GM15510 (cell line): ENCODE results near the gene CYBRD1.

Source experiments
- POLR2A ChIP-seq: IDR thresholded peaks from 3 replicates; pipeline ENCODE4 v1.6.1; 2011; ENCODE audit warnings: borderline replicate concordance; ENCODE audit not compliant: insufficient read length; ENCODE audit errors: extremely low read depth

The CYBRD1 gene

DNA sequence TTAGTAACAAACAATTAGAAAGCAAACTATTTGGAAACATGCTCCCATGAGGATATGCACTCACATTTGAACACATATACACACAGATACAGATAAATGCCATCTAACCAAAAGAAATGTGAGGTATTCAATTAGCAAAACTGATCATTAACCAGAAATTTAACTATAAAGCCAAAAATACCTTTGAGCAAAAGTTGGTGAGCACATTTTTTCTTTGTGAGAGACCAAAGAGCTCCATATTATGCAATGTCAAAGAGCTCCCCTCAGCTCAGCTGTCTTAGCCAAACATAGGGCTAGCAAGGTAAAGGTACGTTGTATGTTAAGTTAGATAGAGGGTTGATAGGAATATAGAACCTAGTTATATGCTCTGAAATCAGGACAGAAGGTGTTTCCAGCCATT is 43.8 kb downstream of the CYBRD1 start:
- TF ChIP-seq POLR2A = no peak

DNA sequence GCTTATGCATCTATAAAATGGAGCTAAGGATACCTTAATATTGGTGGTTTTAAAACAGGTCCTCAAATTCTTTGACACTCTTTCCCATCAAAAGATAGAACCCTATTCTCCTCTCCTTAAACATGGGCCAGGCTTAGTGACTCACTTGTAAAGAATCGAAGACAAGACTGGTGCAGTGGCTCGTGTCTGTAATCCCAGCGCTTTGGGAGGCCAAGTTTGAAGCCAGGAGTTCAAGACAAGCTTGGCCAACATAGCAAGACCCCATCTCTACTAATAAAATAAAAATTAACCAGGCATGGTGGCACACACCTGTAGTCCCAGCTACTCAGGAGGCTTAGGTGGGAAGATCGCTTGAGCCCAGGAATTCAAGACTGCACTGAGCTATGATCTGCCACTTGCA is 44.5 kb downstream of the CYBRD1 start:
- TF ChIP-seq POLR2A = no peak

DNA sequence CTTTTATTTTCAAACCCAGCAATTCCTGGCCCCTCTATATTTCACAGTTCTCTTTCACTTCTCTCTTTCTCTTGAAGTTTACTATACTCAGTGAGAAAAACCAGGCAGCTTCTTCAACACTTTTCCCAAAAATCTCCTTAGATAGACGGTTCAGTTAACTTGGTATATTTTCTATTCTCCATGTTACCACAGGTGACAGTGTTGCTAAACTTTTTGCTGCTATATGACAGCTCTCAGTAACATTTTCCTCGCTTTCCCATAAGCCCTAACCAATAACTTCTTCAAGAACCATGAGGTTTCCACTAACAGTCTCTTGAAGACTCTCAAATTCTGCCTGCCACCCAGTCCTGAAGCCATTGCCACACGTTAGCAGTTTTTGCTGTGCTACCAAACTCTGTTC is 45.8 kb downstream of the CYBRD1 start:
- no peak for TF ChIP-seq POLR2A

DNA sequence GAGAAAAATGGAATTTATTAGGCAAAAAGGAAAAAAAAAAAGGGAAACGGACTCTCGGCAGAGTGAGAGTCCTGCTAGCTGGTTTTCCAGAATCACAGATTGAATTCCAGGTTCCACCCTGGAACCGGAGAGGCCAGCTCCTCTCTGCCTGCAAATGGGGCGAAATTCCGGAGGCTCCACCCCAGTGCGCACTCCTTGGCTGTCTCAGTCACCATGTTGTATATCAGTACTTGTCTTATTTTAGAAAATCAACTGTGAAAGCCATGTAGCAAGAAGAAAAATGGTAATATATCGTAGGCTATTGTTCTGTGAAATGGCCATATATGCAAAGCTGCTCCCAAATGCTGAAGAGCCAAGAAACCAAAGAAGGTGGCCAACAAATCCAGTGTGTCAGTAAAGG is 49.4 kb downstream of the CYBRD1 start:
- no peak for TF ChIP-seq POLR2A

- no peak for TF ChIP-seq POLR2A
Observed at GRCh38 chr2:171574149-171574795, 52.0 kb downstream of the CYBRD1 start.

GRCh38 chr2:171575606-171576005 is 53.3 kb downstream of the CYBRD1 start:
- TF ChIP-seq POLR2A = no peak

DNA sequence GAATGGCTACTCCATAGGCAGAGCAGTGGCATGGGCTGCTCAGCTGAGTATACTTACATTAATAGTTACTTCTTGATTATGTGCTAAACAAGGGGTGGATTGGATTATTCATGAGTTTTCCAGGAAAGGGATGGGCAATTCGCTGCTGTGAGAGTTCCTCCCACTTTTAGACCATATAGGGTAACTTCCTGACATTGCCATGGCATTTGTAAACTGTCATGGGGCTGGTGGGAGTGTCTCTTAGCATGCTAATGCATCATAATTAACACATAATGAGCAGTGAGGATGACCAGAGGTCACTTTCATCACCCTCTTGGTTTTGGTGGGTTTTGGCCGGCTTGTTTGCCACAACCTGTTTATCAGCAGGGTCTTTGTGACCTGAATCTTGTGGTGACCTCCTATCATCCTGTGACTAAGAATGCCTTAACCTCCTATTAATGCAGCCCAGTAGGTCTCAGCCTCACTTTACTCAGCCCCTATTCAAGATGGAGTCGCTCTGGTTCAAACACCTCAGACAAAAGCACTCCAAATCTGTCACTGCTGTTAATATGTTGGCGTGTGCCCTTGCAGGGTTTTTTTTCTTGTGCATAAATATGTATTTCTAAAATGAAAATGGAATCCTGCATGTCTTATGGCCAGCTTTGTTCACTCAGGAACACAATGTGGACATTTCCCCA is 56.0 kb downstream of the CYBRD1 start:
- TF ChIP-seq POLR2A = no peak

DNA sequence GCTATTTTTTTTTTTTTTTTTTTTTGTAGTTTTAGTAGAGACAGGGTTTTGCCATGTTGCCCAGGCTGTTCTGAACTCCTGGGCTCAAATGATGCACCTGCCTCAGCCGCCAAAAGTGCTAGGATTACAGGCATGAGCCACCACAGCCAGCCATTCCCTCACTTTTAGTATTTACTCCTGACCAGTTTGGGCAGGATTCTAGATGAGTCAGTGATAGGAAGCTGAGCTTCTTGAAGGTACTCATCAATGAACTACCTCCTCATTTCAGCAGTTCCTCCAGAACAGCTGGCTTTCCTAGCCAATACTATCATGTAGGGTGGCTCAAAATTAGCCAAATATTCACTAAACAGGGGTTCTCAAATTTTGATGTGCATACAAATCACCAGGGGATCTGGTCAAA is 57.2 kb downstream of the CYBRD1 start:
- no peak for TF ChIP-seq POLR2A

- no peak for TF ChIP-seq POLR2A
Observed at GRCh38 chr2:171583566-171583965, 61.3 kb downstream of the CYBRD1 start.

DNA sequence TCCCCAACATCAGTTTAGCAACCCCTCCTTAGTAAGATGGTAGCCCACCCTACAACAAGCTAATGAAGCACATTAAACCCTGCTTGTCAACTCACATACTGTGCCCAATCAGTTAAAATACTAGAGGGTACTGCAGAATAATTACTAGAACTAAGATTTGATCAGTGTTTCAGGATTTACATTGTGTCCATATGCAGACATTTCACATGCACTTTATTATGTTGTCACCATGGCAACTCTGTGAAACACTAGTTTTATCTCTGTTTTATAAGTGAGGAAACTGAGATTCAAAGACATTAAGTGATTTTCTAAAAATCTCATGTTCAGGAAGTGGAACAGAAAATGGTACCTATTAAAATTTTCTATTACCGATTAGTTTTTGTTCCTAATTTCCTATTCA is 61.7 kb downstream of the CYBRD1 start:
- no peak for TF ChIP-seq POLR2A

DNA sequence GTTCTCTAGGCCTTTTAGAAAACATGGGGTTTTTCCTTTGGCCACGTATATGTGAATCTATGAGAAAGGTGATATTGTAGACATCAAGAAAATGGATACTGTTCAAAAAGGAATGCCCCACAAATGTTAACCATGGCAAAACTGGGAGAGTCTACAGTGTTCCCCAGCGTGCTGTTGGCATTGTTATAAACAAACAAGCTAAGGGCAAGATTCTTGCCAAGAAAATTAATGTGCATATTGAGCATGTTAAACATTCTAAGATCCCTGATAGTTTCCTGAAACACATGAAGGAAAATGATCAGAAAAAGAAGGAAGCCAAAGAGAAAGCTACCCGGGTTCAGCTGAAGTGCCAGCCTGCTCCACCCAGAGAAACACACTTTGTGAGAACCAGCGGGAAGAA is 64.9 kb downstream of the CYBRD1 start:
- no peak for TF ChIP-seq POLR2A

DNA sequence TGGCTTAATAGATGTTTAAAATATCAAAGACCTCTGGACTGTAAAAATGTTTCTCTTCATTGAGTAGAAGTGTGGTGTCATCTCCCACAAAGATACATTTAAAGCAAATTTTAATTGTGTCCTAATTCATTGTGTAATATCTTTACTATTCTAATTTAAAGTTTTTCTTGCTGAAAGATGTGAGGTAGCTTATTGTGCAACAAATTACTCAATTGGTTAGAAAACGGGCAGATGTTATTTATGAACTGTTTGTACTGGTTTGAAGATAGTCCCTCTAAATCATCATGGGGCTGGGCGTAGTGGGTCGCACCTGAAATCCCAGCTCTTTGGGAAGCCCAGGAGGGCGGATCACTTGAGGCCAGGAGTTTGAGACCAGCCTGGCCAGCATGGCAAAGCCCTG is 65.3 kb downstream of the CYBRD1 start:
- TF ChIP-seq POLR2A = no peak

- no peak for TF ChIP-seq POLR2A
Observed at GRCh38 chr2:171590116-171590515, 67.8 kb downstream of the CYBRD1 start.

DNA sequence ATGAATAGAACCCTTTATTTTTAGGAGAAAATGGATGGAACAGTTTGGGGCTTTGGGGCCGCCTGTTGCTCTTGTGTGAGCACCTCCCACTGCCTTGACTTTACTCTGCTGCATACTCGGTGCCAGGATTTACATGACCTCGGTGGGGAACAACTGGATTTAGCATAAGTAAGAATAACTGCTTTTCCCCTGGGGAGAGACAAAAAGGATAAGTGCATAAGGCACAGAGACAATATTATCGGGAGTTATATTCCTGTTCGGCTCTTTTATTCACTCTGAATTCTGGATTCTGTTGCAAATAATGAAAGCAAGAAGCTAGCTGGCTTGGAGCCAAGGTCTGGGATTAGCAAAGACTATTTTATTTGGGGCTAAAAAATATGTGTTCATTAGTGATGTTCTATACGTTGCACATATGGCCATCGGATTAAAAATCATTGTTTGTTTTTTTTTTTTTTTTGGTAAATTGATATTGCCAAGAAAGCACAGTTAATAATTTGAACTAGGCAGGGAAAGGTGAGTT is 69.8 kb downstream of the CYBRD1 start:
- no peak for TF ChIP-seq POLR2A

DNA sequence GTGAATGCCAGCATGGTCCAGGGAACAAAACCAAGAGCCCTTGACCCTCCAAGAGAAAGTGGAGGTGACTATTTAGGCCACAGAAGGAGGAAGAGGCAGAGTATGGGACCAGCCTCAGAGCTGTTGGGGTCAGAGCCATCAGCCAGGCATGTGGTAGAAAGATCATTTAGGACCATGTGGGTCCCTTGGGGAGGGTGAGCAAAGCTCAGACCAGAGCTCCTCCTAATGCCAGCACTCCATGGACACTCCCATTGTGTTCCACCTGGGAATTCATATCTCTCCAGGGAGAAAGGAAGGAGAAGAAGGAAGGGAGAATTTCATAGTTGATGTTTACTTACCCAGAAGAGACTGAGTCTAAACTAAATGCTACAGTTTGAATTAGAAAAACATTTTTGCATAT is 73.2 kb downstream of the CYBRD1 start:
- no peak for TF ChIP-seq POLR2A

DNA sequence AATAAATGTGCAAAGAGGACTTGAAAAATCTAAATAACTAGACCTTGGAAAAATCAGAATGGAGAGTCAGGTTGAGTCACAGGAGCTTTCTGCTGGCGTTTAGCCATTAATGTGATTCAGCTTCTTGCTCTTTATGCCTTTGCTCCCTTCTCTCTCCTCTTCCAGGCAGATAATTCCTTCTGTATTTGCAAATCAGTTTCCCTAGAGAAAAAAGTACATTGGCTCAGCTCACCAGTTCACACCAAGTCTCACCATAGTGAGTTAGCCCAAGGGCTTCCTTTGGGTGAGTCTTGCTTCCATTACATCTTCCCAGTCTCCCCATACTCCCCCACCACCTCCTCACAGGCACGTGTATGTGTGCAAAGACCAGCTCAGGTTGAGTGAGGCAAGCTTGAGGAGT is 73.6 kb downstream of the CYBRD1 start:
- no peak for TF ChIP-seq POLR2A
